Mesodermal cell (in vitro differentiated cells): ENCODE data around the gene ASF1A.

Source experiments
- H3K27ac ChIP-seq: 2 replicates; pipeline ENCODE4 v1.7.0; 2013; ENCODE audit warnings: mild to moderate bottlenecking, low read depth, low read length, moderate library complexity; ENCODE audit not compliant: severe bottlenecking
- H3K36me3 ChIP-seq: 2 replicates; pipeline ENCODE4 v1.7.1; 2013; ENCODE audit warnings: mild to moderate bottlenecking, low read length, moderate library complexity; ENCODE audit not compliant: control insufficient read depth, insufficient read depth
- H3K4me1 ChIP-seq: one replicate; pipeline ENCODE4 v1.7.1; 2013; ENCODE audit warnings: mild to moderate bottlenecking, low read length; ENCODE audit not compliant: insufficient read depth, control insufficient read depth, poor library complexity, severe bottlenecking
- H3K4me3 ChIP-seq: 2 replicates; pipeline ENCODE4 v1.7.0; 2013; ENCODE audit warnings: low read length, control low read depth, mild to moderate bottlenecking; ENCODE audit not compliant: insufficient read depth, poor library complexity, severe bottlenecking; ENCODE audit errors: extremely low read depth
- H3K9me3 ChIP-seq: 2 replicates; pipeline ENCODE4 v1.7.1; 2013; ENCODE audit warnings: mild to moderate bottlenecking, low read length, moderate library complexity; ENCODE audit not compliant: control insufficient read depth
- WGBS, 2 experiments: methylation state at CpG; one replicate each; pipeline ENCODE4 v1.1.5; 2013; ENCODE audit warnings: missing lambda C conversion rate in 2 of 2; ENCODE audit not compliant: insufficient coverage in 2 of 2; 5-methylcytosine and 5-hydroxymethylcytosine counted together

ASF1A gene

DNA sequence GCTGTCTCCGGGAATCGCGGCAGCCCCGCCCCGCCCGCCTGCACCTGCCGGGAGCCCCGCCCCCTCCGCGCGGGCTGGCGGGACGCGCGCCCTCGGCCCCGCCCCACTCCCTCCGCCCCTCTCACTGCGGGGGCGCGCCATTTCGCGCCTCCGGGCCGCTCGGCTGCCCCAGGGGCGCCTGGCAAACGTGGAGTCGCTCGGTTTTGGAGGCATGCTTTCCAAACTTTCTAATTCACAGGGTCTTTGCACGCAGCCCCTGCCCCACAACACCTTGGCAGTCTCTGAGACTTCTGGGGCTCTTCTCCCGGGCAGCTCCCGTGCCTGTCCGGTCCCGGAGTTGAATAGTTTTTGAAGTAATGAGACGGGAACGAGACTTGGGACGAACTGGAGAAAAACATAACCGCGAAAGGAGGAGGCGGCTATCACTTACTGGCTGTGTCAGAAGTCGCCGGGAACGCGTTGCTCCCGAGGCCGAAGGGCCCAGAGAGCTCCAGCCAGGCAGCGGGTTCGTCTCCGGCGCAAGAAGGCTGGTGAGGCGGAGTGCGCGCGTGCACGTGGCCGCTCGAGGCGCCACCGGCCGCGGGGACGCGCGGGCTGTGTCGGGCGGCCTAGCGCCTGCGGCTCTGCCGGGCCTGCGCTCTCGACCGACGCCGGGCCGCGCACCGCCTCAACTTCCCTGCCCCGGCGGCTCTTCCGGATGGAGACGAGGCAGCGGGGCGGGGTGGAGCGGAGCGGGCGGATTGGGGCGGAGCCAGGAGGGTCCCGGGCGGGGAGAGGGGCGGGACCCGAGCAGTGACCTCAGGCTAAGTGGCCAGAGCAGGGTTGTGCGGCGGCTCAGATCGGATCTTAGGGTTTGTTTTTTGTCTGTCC lies 40.7 kb downstream of the ASF1A start, which contains the start of gene MCM9:
Gene MCM9 (minus strand): TSS at position 699 of the 870 bp plus-strand sequence. CDS start 3,436 bp downstream, outside the sequence.
- Histone ChIP-seq H3K9me3 (no peaks in the 10 kb centered on the region), H3K36me3 (peaks cover 8% of the 10 kb centered on the region), H3K4me1 (peaks cover 4% of the 10 kb centered on the region), H3K4me3 (peak within 1 kb of the TSS; percentile 95), H3K27ac (peak within 1 kb of the TSS; percentile 87)
- WGBS, 2 experiments = 0% methylated on average over 44 to 63 of the region's 95 CpGs

DNA sequence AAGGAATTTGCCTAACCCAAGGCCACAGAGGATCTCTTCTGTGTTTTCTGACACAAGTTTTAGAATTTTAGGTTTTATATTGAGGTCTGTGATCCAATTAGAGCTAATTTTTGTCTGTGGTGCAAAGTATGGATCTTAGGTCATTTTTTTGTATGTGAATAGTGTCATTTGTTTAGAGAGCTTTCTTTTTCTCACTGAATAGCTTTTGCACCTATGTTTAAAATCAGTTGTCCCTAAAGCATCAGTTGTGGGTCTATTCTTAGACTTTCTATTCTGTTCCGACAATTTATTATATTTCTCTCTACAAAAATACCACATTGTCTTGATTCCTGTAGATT lies 41.3 kb downstream of the ASF1A start:
- Histone ChIP-seq H3K4me1 (peaks cover 4% of the 10 kb centered on the region), H3K27ac (peak overlapping the region; percentile 87), H3K4me3 (peak overlapping the region; percentile 95), H3K36me3 (peaks cover 6% of the 10 kb centered on the region), H3K9me3 (no peaks in the 10 kb centered on the region)
- 86 to 100% methylated on average over 1 of the region's 1 CpG for WGBS, 2 experiments

DNA sequence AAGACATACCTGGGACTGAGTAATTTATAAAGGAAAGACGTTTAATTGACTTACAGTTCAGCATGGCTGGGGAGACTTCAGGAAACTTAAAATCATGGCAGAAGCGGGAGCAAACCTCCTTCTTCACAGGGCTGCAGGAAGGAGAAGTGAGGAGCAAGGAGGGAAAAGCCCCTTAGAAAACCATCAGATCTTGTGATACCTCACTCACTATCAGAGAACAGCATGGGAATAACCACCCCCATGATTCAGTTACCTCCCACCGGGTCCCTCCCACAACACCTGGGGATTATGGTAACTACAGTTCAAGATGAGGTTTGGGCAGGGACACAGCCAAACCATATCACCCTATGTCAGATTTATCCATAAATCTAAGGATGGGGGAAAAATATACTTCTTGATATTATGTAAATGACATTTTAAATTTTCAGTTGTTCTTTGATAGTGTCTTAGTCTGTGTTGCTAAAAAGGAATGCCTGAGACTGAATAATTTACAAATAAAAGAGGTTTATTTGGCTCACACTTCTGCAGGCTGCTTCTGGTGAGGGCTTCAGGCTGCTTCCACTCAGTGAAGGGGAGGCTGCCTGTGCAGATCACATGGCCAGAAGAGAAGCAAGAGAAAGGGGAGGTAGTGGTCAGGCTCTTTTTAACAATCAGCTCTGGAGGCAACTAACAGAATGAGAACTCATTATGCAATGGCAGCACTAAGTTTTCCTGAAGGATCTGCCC lies 42.2 kb downstream of the ASF1A start:
- Histone ChIP-seq H3K9me3 (no peaks in the 10 kb centered on the region), H3K4me1 (peaks cover 4% of the 10 kb centered on the region), H3K4me3 (no peak overlapping the region), H3K27ac (no peak overlapping the region), H3K36me3 (no peaks in the 10 kb centered on the region)
- 80 to 90% methylated on average over 1 to 2 of the region's 3 CpGs for WGBS, 2 experiments

GRCh38 chr6:118939683-118940082 lies 45.7 kb downstream of the ASF1A start:
- no peak overlapping the region for H3K27ac ChIP-seq
- no peaks in the 10 kb centered on the region for H3K4me1 ChIP-seq
- no peaks in the 10 kb centered on the region for H3K36me3 ChIP-seq
- WGBS, 2 experiments = 100% methylated on average over 1 of the region's 1 CpG; no CpG with 5 or more reads in 1 of the 2 experiments
- H3K9me3 ChIP-seq = no peaks in the 10 kb centered on the region
- H3K4me3 ChIP-seq = no peak overlapping the region

GRCh38 chr6:118940770-118941169 lies 46.8 kb downstream of the ASF1A start:
- H3K4me3 ChIP-seq = no peak overlapping the region
- H3K9me3 ChIP-seq = no peaks in the 10 kb centered on the region
- H3K36me3 ChIP-seq = no peaks in the 10 kb centered on the region
- no peak overlapping the region for H3K27ac ChIP-seq
- H3K4me1 ChIP-seq = no peaks in the 10 kb centered on the region
- 75 to 95% methylated on average over 2 of the region's 2 CpGs for WGBS, 2 experiments

DNA sequence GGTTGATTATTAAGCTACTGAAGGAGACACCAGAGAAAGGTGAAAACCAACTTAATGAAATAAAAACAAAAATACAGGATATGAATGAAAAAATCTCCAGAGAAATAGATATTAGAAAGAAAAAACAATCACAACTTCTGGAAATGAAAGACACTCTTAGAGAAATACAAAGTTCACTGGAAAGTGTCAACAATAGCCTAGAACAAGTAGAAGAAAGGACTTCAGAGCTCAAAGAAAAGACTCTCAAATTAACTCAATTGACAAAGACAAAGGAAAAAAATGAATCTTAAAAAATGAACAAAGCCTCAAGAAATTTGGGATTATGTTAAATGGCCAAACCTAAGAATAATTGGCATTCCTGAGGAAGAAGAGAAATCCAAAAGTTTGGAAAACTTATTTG lies 51.3 kb downstream of the ASF1A start:
- Histone ChIP-seq H3K36me3 (no peaks in the 10 kb centered on the region), H3K4me1 (no peaks in the 10 kb centered on the region), H3K9me3 (no peaks in the 10 kb centered on the region), H3K27ac (no peak overlapping the region), H3K4me3 (no peak overlapping the region)

- WGBS, 2 experiments = 86 to 100% methylated on average over 1 of the region's 2 CpGs
- H3K36me3 ChIP-seq = no peaks in the 10 kb centered on the region
- no peak overlapping the region for H3K27ac ChIP-seq
- H3K9me3 ChIP-seq = no peaks in the 10 kb centered on the region
- H3K4me3 ChIP-seq = no peak overlapping the region
- no peaks in the 10 kb centered on the region for H3K4me1 ChIP-seq
Measured at GRCh38 chr6:118952683-118953082, 58.7 kb downstream of the ASF1A start.

DNA sequence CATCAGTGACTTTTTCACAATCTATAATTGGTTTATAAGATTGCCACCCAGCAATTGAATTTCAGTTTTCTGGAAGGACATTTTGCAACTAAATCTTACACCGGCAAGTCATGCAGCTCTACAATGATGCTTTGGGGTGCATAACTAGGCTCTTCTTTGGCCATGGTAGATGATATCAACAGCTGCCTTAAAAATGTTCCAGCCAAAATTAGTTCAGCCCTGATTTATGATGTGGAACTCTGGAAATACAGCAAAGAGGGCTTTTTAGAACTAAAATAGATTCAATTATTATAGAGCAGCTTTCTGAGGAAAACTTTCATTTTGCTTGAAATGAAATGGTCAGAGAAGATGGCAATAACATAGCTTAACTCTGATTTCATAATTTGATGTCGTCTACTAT lies 59.4 kb downstream of the ASF1A start:
- Histone ChIP-seq H3K27ac (no peak overlapping the region), H3K36me3 (no peaks in the 10 kb centered on the region), H3K4me1 (no peaks in the 10 kb centered on the region), H3K9me3 (no peaks in the 10 kb centered on the region), H3K4me3 (no peak overlapping the region)
- WGBS, 2 experiments = 100% methylated on average over 1 of the region's 2 CpGs; no CpG with 5 or more reads in 1 of the 2 experiments
